Posterior vena cava (tissue), 2 donors: ENCODE results near the gene ORC3. TPM values are rescaled to one million over a fixed set of nuclear protein-coding genes. Genes with fewer than 3 reads are reported as not detected.
A peak's percentile ranks its signal among the peaks of the same experiment; 100 is the strongest.

ENCODE experiments used
- DNase-seq: peaks from one replicate; pipeline ENCODE4 v3.0.0-alpha.2; 2020; ENCODE audit warnings: low spot score
- intact Hi-C, 2 donors: fragments of 100-400 bp; cut with DNase I; formaldehyde crosslinking; loops; one replicate each; pipeline versions ENCODE4 v1.14.1 to v1.14.2; 2022 to 2023
- long read RNA-seq, 2 donors: library from polyadenylated mRNA; unstranded; transcript quantifications; one replicate each; pipeline ENCODE4 v2.0.0, GENCODE V29; 2020 to 2021
- total RNA-seq, 2 donors: library from RNA; stranded (reverse); fragmentation: NEBNext Ultra II Directional; extraction: Animal tissue kit (Norgen Biotek cat#: 25700); gene quantifications; one replicate each; pipeline ENCODE4 v1.2.1, GENCODE V29; 2021
- donor health status: DM: yes; HTN: yes; CAD: no.
- donor health status: DM: yes; HTN: yes; CAD: no.

The ORC3 gene
- 10 to 100 TPM; 16.0 to 18.3 TPM for total RNA-seq
- long read RNA-seq, donor 1, partial matches to known transcripts = 1 of 8 reads
- long read RNA-seq, donor 1, other reads (novel, unspliced or antisense) = 3 of 8 reads
- long read RNA-seq, donor 2, partial matches to known transcripts = 11 of 26 reads
- long read RNA-seq, donor 2, other reads (novel, unspliced or antisense) = 7 of 26 reads

- intact Hi-C loops = no loop called here
Measured at GRCh38 chr6:87589693-87590416, at the start of gene ORC3, which contains the start of gene RARS2. Gene ORC3 (plus strand): TSS chr6:87590135. CDS start chr6:87590169, 34 bp downstream. Gene RARS2 (minus strand): TSS chr6:87589987. CDS start chr6:87589957, 30 bp downstream.

GRCh38 chr6:87540539-87540938 is 49.4 kb upstream of the ORC3 start:
- DNase-seq = no peak
- intact Hi-C loops = no loop called here

More at GRCh38 chr6:87589693-87590416, at the start of gene ORC3, which contains the start of gene RARS2:
- peak; percentile 99 for DNase-seq

- intact Hi-C loops = no loop called here
- no peak for DNase-seq
Measured at GRCh38 chr6:87541041-87541440, 48.9 kb upstream of the ORC3 start.

DNA sequence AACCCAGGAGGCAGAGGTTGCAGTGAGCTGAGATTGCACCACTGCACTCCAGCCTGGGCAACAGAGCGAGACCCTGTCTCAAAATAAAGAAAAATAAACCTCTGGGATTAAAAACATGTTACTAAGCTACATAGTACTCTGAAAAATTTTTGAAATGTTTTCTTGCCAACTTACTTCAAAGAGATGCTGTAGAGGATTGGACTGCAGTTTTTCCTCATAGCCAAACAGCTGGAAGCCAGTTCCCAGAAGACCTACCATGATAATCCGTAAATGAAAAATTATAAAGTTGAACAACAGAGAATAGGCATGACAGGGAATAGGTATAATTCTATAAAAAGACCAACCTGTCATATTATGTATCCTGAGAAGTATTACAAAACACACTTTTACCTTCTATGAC is 48.2 kb upstream of the ORC3 start:
- intact Hi-C loops = no loop called here
- no peak for DNase-seq

DNA sequence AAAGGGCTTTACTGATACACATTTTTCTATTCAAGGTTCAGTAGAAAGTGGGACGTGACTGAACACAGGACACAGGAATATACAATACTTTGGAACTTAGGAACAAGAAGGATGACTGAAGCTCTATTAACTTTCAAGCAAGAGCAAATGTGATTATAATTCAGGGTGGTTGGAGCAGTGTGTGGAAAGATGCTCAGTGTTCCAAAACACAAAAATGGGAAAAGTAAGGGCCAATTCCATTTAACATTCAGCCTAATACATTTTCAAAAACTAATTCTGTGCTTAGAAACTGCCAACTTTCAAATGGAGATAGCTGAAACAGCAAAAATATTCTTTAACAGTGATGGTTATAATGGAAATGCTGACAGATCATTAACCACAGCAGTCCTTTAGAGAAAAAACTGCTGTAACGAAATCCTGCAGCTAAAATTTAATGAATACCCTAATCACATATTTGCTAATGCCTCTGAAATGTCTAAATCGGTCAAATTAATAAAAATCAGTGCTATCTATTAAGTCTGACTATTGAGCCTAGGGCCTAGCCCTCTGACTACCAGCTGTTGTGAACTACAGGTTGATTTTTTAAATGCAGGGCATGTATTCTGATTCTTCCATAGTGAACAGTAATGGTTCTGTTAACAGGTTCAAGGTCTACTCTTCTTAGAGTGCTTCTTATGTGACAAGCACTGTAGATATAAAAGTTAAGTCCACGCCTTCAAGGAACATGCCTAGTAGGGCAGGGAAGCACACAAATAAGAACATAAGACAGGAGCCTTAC is 46.0 kb upstream of the ORC3 start:
- no peak for DNase-seq
- intact Hi-C loops = no loop called here

- DNase-seq = no peak
- intact Hi-C loops = no loop called here
Measured at GRCh38 chr6:87544474-87544735, 45.5 kb upstream of the ORC3 start.

DNA sequence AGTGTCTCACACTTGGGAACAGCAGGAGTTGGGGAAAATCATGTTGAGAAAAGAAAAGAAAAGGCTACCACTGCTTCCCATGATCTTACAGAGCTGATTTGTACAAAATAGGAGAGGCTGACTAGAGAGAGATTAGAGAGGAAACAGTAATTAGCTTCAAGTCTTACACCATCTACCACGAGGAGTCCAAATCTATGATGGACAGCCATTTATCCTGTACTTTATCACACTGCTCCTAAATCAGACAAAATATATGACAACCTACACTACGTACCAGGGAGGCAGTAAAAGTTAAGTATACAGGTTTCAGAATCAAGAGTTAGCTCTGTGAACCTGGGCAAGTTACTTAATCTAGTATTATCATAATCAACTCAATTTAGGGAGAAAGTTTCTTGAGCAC is 38.1 kb upstream of the ORC3 start:
- no peak for DNase-seq
- intact Hi-C loops = loop anchor here in 1 of 2 donors (2.0 kb wide), 1 partner anchor 163 kb away; no protein-coding TSS in a partner anchor

DNA sequence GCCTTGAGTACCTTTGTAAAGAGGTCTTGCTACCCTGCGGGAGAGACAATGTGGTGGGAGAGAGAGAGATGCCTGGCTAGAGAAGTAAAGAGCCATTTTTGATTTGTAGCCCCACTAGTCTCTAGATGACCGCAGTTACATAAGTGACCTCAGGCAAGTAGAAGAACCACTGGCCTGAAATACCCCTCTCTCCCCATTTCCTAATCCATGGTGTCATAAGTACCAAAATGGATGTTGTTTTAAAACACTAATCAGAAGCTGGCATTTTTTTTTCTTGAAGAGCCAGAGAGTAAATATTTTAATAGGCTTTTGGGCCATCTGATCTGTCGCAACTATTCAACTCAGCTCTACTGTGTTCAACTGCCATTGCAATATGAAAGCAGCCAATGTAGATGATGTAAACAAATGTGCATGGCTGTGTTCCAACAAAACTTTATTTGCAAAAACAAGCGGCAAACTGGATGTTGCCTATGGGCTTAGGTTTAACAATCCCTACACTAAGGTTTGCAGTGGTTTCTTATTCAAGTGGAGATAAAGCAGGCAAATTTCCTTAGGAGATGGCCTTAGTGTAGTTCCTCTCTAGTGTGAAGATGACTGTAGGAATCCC is 36.7 kb upstream of the ORC3 start:
- intact Hi-C loops = no loop called here
- no peak for DNase-seq

DNA sequence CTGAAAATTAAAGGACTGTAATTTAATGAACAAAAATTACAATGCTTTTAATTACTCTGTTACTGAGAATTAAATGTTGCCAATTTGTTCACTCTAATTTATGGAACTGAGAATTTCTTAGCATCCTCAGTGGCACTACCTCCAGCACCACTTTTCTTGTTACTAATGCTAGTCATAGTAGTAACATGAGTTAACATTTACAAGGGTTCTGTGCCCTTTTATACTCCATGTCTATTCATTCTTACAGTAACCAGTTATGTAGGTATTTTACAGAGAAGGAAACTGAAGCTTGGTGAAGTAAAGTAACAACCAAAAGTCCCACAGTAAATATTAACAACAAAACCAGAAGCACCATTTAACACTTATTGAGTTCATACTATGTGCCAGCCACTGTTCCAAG is 34.4 kb upstream of the ORC3 start:
- no peak for DNase-seq
- intact Hi-C loops = no loop called here

GRCh38 chr6:87558446-87558845 is 31.5 kb upstream of the ORC3 start:
- intact Hi-C loops = no loop called here
- DNase-seq = no peak

DNA sequence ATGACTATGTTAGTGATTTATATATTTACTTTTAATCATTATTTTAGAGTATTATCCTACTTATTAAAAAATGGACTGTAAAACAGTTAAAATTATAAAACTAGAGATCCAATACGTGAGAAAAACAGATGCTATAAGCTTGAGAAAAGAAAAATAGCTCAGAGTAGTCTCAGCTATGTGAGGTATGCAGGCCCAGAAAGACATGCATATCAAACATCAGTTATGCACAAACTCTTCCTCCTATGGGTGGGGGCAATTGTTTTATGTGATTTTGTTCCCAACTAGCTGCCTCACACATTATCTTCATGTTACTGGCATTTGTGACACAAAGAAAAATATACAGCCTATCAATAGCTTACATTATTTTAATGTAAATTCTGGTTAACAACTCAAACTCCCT is 28.9 kb upstream of the ORC3 start:
- no peak for DNase-seq

GRCh38 chr6:87572021-87572420 is 17.9 kb upstream of the ORC3 start:
- intact Hi-C loops = no loop called here
- no peak for DNase-seq

More for the DNA sequence above, 28.9 kb upstream of the ORC3 start:
- intact Hi-C loops = no loop called here

DNA sequence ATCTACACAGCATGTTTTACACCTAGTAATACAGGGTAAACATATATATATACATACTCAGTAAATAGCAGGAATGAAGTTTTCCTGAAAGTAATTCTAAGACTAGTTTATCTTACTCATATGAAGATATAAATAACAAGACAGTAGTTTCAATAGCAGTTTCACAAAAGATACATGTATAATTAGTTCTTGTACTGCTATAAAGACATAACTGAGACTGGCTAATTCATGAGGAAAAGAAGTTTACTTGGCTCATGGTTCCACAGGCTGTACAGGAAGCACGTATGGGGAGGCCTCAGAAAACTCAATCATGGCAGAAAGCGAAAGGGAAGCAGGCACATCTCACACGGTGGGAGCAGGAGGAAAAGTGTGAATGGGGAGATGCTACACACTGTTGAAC is 17.1 kb upstream of the ORC3 start:
- intact Hi-C loops = no loop called here
- DNase-seq = no peak

DNA sequence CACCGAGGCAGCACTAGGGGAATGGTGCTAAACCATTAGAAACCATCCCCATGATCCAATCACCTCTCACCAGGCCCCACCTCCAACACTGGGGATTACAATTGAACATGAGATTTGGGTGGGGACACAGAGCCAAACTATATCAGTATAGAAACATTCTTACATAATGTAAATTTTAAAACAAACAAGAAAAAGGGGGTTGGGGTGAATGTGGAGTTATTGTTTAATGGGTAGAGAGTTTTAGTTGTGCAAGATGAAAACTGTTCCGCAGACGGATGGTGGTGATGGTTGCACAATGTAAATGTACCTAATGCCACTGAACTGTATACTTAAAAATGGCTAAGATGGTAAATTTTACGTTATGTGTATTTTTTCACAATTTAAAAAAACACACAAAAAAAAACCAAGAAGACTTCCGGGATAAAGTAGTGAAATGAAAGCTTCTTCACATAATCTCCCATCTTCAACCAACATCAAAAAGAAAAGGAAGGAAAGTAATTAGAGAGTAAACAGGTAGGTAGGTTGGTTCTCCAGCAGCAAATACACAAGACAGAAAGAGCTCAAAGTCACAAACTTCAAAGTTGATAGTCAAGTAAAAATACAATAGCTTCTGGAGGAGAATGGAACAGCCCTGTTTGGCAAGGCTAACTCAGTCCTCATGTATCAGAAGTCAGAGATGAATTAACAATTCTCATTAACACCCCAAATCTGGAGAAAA is 16.5 kb upstream of the ORC3 start:
- no peak for DNase-seq
- intact Hi-C loops = no loop called here

GRCh38 chr6:87574237-87574804 is 15.6 kb upstream of the ORC3 start:
- DNase-seq = no peak
- intact Hi-C loops = no loop called here

GRCh38 chr6:87575423-87575822 is 14.5 kb upstream of the ORC3 start:
- no peak for DNase-seq
- intact Hi-C loops = no loop called here

GRCh38 chr6:87583822-87584221 is 6.1 kb upstream of the ORC3 start:
- no peak for DNase-seq
- intact Hi-C loops = no loop called here

DNA sequence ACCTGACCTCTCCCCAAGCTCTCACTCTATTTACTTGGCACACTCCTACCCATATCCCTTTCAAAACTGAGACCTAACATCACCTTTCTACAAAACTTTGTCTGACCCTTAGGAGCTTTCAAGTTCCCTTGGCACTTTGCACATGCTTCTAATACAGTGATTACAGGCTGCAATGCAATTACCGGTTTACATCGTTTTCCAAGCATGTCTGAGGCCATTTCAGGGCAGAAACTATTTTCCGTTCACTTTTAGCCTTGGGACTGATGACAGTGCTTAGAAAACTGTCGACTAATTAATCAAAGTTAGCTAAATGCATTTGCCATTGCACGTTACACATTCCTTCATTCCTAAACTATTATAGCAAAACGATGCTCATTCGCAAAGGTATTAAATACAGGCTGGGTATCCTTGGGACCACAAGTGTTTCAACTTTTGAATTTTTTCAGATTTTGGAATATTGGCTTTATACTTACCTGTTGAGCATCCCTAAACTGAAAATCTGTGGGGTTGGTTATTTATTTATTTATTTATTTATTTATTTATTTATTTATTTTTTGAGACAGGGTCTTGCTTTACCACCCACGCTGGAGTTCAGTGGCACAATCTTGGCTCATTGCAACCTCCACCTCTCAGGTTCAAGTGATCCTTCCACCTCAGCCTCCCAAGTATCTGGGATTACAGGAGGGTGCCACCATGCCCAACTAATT is 3.4 kb upstream of the ORC3 start:
- intact Hi-C loops = no loop called here
- no peak for DNase-seq
